Measurements from ENCODE around the gene HOMER3. TPM values are rescaled to one million over a fixed set of nuclear protein-coding genes. Genes with fewer than 3 reads are reported as not detected.

The HOMER3 gene
- total RNA-seq, 3 donors from 2014 or later = 34.2 to 62.6 (median 56.6) TPM

DNA sequence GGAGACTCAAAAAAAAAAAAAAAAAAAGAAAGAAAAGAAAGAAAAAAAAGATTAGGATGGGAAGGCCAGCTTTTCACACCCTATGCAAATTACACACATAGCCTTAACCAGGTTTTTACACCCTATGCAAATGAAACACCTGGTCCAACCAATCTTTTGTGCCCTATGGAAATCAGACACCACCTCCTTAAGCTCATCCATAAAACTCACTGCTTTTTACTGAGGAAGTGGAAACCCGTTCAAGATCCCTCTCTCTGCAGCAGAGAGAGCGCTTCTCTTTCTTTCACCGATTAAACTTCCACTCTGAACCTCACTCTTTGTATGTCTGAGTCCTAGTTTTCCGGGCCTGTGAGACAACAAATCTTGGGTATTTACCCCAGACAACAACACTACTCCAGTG is 25.3 kb upstream of the HOMER3 start:
- H3K36me3 ChIP-seq = no peaks in the 10 kb centered on the region
- H3K27ac ChIP-seq = peak overlapping the region; percentile 38 to 40
- TF ChIP-seq CTCF (IDR thresholded peaks at IDR 0.05) (no peak), POLR2AphosphoS5 (IDR thresholded peaks at IDR 0.05) (no peak), POLR2A (IDR thresholded peaks at IDR 0.05) (no peak)
- no peak overlapping the region for H3K4me3 ChIP-seq
- H3K27me3 ChIP-seq = peaks cover 0 to 5% of the 10 kb centered on the region in 2 donors
- DNase-seq (ENCODE audit: low spot score in 2 of 2) = no peak
- H3K4me1 ChIP-seq = peaks cover 0 to 7% of the 10 kb centered on the region in 2 donors
- intact Hi-C loops (cut with DNase I; ENCODE audit: low total_unique reads) = no loop called here
- H3K9me3 ChIP-seq = no peaks in the 10 kb centered on the region

DNA sequence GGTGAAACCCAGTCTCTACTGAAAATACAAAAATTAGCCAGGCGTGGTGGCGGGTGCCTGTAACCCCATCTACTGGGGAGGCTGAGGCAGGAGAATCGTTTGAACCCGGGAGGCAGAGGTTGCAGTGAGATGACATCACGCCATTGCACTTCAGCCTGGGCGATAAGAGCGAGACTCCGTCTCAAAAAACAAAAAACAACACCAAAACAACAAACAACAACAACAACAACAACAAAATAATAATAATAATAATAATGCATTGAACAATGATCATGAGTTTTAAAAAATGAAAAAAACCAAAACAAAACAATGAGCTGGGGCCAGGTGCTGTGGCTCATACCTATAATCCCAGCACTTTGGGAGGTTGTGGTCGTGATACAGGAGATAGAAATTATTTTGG is 23.1 kb upstream of the HOMER3 start:
- no peak overlapping the region for H3K4me3 ChIP-seq
- DNase-seq (ENCODE audit: low spot score in 2 of 2) = no peak
- peaks cover 0 to 5% of the 10 kb centered on the region in 2 donors for H3K27me3 ChIP-seq
- peaks cover 0 to 7% of the 10 kb centered on the region in 2 donors for H3K4me1 ChIP-seq
- no peak overlapping the region for H3K27ac ChIP-seq
- H3K9me3 ChIP-seq = no peaks in the 10 kb centered on the region
- intact Hi-C loops (cut with DNase I; ENCODE audit: low total_unique reads) = no loop called here
- TF ChIP-seq POLR2AphosphoS5 (IDR thresholded peaks at IDR 0.05) (no peak), CTCF (IDR thresholded peaks at IDR 0.05) (no peak), POLR2A (IDR thresholded peaks at IDR 0.05) (no peak)
- H3K36me3 ChIP-seq = no peaks in the 10 kb centered on the region

- H3K36me3 ChIP-seq = no peaks in the 10 kb centered on the region
- intact Hi-C loops (cut with DNase I; ENCODE audit: low total_unique reads) = no loop called here
- TF ChIP-seq POLR2AphosphoS5 (IDR thresholded peaks at IDR 0.05) (no peak), CTCF (IDR thresholded peaks at IDR 0.05) (no peak), POLR2A (IDR thresholded peaks at IDR 0.05) (no peak)
- no peak overlapping the region for H3K27ac ChIP-seq
- H3K4me3 ChIP-seq = no peak overlapping the region
- H3K9me3 ChIP-seq = no peaks in the 10 kb centered on the region
- peaks cover 0 to under 1% of the 10 kb centered on the region in 2 donors for H3K4me1 ChIP-seq
- DNase-seq (ENCODE audit: low spot score in 2 of 2) = no peak
- H3K27me3 ChIP-seq = peaks cover 0 to 5% of the 10 kb centered on the region in 2 donors
Observed at GRCh38 chr19:18961767-18962620, 21.0 kb upstream of the HOMER3 start.

GRCh38 chr19:18960370-18960769 is 19.4 kb upstream of the HOMER3 start:
- intact Hi-C loops (cut with DNase I; ENCODE audit: low total_unique reads) = no loop called here
- TF ChIP-seq CTCF (IDR thresholded peaks at IDR 0.05) (no peak), POLR2AphosphoS5 (IDR thresholded peaks at IDR 0.05) (no peak), POLR2A (IDR thresholded peaks at IDR 0.05) (no peak)

DNA sequence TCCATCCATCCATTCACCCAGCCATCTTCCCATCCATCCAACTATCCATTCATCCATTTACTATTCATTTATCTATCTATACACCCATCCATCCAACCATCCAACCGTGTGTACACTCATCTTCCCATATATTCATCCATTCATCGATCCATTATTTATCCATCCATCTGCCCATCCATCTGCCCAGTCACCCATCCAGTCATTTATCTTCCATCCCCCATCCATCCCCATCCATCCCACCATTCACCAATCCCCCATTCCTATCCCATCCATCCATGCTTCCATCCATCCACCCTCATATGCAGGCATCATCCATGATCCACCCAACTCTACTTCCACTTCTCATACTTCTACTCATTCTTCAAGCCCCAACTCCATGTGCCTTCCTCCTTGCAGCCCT is 14.0 kb upstream of the HOMER3 start:
- H3K27me3 ChIP-seq = no peaks in the 10 kb centered on the region
- DNase-seq (ENCODE audit: low spot score in 2 of 2) = no peak
- no peak overlapping the region for H3K27ac ChIP-seq
- H3K4me1 ChIP-seq = no peaks in the 10 kb centered on the region
- TF ChIP-seq CTCF (IDR thresholded peaks at IDR 0.05) = no peak
- TF ChIP-seq POLR2AphosphoS5 (IDR thresholded peaks at IDR 0.05) = no peak
- no peak for TF ChIP-seq POLR2A (IDR thresholded peaks at IDR 0.05)
- intact Hi-C loops (cut with DNase I; ENCODE audit: low total_unique reads) = no loop called here
- no peak overlapping the region for H3K4me3 ChIP-seq
- no peaks in the 10 kb centered on the region for H3K36me3 ChIP-seq
- H3K9me3 ChIP-seq = no peaks in the 10 kb centered on the region

More at GRCh38 chr19:18960370-18960769, 19.4 kb upstream of the HOMER3 start:
- H3K27me3 ChIP-seq = peaks cover 0 to 5% of the 10 kb centered on the region in 2 donors
- no peak overlapping the region for H3K27ac ChIP-seq
- H3K9me3 ChIP-seq = no peaks in the 10 kb centered on the region
- no peaks in the 10 kb centered on the region for H3K36me3 ChIP-seq
- no peak for DNase-seq (ENCODE audit: low spot score in 2 of 2)
- H3K4me3 ChIP-seq = no peak overlapping the region
- H3K4me1 ChIP-seq = no peaks in the 10 kb centered on the region

All from breast epithelium (tissue), 4 donors.